Stimulated activated CD4-positive, alpha-beta T cell treated with anti-CD3 and anti-CD28 coated beads, Interleukin-4, amount 100 ng/mL, for 48 hours (primary cell): ENCODE data around the gene LHFPL6.

Experiments used
- DNase-seq, 2 donors: peaks; one replicate each; pipeline ENCODE4 v3.0.0-alpha.2; 2020; ENCODE audit warnings: low read depth in 2 of 2

Gene LHFPL6

GRCh38 chr13:39389013-39389412 is 214.0 kb downstream of the LHFPL6 start:
- no peak for DNase-seq

GRCh38 chr13:39385621-39386231 is 217.3 kb downstream of the LHFPL6 start:
- DNase-seq = no peak

- no peak for DNase-seq
Measured at GRCh38 chr13:39385154-39385553, 217.8 kb downstream of the LHFPL6 start.

DNA sequence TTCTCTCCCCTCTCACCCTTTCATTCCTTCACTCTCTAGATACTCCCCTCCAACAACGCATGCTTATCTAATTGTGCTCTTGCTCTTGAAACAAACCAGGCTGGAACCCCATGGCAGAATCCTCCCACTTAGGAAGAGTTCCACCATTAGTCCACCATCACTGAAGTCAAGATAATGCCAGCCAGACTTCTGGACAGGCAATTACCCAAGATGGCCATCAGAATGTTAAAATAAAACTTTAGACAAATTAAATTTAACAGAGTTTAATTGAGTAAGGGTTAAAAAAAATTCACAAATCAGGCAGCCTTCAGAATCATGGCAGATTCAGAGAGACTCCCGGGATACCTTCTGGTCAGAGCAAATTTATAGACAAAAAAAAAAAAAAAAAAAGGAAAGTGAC is 221.5 kb downstream of the LHFPL6 start:
- DNase-seq = no peak

DNA sequence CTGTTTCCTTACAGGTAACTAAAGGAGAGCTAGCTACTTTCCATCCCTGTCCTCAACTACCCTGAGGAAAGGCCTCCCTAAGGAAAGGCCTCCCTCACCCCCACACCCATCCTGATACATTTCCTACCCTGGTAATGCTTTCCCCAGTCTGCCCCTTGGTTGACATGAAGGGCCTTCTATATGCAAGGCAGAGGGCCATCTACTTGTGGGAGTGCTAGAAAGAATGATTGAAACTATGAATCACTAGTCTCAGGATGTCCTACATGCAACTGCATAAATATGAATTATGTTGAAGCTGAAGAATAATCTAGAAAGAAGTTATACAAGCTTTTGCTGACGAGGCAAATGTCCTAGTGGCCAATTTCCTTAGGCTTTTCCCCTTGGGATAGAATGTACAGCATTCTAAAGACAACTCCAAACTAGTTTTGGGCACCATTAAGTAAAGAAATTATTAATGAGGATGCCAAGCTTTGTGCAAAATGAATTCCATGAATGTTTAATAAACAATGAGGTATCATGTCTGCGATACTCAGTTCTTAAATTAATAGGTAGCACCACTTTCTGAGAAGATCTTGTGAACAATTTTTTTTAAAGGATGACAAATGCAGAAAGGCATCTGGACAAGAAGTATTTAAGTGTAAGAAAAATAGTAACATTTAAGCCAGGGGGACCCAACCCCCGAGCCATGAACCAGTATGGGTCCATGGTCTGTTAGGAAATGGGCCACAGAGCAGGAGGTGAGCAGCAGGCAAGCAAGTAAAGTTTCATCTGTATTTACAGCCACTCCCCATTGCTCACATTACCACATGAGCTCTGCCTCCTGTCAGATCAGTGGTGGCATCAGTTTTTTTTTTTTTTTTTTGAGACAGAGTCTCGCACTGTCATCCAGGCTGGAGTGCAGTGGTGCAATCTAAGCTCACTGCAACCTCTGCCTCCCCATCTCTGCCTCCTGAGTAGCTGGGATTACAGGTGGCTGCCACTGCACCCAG is 223.0 kb downstream of the LHFPL6 start:
- no peak for DNase-seq

DNA sequence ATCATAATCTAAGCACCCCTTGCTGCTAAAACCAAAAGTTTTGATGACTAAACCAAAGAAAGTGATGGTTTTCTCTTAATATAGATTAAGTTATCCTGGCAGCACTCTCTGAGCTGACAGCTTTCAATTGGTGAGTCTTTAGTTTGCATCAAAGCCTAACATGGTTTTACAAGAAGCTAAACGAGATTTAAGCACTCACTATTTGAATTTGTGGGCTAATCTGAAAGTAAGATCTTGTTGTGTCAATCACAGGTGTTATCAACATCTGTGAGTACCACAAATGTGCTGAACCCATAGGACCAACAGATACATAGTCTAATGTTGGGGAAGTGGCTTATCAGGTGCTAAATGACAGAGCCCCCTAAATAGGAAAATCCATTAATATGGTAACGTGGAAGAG is 223.9 kb downstream of the LHFPL6 start:
- no peak for DNase-seq

- no peak for DNase-seq
Measured at GRCh38 chr13:39378306-39378705, 224.7 kb downstream of the LHFPL6 start.

- no peak for DNase-seq
Measured at GRCh38 chr13:39377699-39378098, 225.3 kb downstream of the LHFPL6 start.

DNA sequence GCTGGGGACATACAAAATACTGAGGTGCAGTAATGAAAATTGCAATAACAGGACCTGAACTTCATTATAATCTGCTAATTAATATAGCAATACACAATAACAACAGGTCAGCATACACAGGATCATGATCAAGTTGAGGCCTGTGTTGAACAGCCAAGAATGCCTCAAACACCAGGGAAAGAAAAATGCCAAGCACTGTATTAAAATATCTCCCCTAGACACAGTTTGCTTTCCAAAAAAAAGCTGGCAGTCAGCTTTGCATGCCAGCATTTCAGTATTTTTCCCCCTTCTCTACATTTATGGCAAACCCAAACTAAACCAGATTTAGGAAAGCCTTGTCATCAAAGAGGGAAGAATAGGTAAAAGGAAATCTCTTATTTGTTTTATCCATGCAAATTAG is 226.9 kb downstream of the LHFPL6 start:
- no peak for DNase-seq

GRCh38 chr13:39375601-39376000 is 227.4 kb downstream of the LHFPL6 start:
- no peak for DNase-seq

- DNase-seq = no peak
Measured at GRCh38 chr13:39374741-39375189, 228.2 kb downstream of the LHFPL6 start.

DNA sequence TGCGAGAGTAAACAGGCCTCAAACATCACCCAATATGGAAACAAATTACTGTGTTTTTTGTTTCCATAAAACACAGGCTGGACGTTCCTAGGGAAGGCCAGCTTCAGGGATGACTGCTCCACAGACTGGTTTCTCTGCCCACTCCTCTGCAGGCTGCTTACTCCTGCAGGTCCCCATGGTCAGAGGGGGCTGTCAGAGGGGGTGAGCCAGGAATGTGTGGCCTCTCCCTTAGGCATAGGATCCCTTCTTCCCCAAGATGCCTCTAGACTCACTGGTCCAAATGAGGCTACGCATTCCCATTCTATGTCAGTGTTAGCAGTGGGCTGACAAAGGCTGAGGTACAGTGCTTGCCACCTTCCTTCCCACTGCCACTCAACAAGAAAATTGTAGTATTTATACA is 229.8 kb downstream of the LHFPL6 start:
- DNase-seq = no peak

GRCh38 chr13:39371706-39372105 is 231.3 kb downstream of the LHFPL6 start:
- no peak for DNase-seq

GRCh38 chr13:39370554-39370953 is 232.4 kb downstream of the LHFPL6 start:
- DNase-seq = no peak

- DNase-seq = no peak
Measured at GRCh38 chr13:39370048-39370447, 232.9 kb downstream of the LHFPL6 start.

DNA sequence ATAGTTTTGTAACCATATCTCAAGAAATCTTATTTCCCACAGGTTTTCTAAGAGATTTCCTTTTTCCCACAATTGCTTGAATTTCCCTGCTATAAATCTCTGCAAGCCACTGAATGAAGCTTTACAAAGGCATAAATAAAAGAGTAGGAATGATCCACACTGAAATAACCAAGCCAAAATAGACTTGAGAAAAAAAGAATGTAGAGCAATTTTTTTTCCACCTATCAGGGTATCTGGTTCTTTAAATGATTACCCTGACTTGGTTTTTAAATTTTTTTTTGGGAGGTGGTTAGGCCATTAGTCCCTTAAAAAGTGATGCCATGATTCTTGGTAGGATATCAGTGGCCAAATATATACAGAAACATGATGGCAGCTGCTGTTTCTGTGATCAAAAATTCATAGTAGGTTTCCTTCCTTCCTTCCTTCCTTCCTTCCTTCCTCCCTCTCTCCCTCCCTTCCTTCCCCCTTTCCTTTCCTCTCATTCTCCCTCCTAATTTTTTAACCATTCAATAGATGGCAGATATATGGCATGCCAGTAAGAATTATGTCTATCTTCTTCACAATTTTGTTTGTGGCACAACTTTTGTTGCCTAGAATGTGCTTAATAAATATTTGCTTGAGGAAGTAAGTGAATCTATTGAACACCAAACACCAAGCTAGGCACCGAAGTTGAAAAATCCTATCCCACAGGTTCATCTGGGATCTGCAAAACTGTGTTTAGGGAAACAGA is 233.7 kb downstream of the LHFPL6 start:
- DNase-seq = no peak

- no peak for DNase-seq
Measured at GRCh38 chr13:39365879-39366278, 237.1 kb downstream of the LHFPL6 start.

DNA sequence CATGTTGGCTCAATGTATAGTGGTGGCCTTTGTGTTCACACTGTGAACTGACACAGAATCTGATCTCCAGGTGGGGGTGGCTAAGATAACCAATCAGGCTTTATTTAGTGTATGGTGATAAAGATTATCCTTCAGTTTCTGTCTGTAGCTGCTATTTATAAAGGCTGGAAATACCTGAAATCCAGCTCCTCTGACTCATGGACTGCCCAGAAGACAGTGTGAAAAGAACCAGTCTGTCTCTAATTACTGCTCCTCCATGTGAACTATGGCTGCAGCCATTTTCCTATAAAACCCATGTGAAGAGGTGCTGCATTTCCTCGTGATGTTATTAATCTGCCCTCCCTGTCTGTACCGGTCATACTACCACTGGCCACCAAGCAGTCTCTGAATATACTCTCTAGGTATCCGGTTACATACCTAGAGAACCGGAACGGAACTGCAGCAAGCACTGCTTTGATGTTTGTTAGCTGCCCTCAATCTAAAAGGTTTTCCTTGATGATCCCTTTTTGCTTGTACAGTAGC is 238.0 kb downstream of the LHFPL6 start:
- no peak for DNase-seq

DNA sequence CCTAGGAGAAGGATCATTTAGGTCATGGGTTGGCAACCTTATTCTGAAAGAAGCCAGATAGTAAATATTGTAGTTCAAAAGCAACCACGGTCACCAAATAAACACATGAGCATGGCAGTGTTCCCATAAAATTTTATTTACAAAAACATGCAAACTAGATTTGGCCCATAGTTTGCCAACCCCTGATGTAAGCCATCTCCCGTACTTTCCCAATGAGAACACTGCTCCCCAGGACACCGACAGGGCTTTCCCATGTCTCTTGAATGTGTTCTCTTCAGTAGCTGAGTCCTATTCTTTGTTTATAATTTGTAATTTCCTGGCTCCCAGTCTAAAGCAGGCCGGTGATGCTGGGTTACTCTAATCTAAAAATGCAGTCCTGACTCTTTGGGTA is 239.6 kb downstream of the LHFPL6 start:
- no peak for DNase-seq

- DNase-seq = no peak
Measured at GRCh38 chr13:39362652-39363381, 240.2 kb downstream of the LHFPL6 start.

DNA sequence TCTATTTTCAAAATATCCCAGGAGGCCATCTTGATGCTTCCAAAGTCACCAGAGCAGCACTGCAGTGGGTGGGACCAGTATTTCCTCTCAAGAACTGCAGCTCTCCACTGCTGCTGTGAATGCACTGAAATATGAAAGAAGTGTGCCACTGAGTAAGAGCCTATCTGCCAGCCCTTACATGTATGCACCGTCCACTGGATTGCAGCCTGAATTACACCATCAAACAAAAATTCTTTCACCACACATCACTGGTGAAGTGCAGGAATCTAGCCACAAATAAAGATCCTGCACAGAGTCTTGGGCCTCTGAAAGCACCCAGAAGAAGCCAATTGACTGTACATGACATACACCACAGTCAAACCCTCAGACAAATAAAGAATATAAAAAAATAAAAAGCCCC is 249.0 kb downstream of the LHFPL6 start:
- DNase-seq = no peak
